Measurements from ENCODE around the gene ZNF655.

- TF ChIP-seq CTCF (IDR thresholded peaks at IDR 0.05; ENCODE audit: extremely low read depth in 1 of 2, insufficient read depth in 1 of 2, low read depth in 1 of 2, low read length in 2 of 2), result no peak
- TF ChIP-seq POLR2A (IDR thresholded peaks at IDR 0.05; ENCODE audit: low read depth, low read length), result peak; percentile 93
Measured at GRCh38 chr7:99551767-99552463, 6.5 kb upstream of the ZNF655 start, which contains the start of gene FAM200A.

All from endothelial cell of umbilical vein (primary cell).